HG02798 (cell line): ENCODE results near the gene FAM171A2.
"Not testable (repeated sequence)": the region's sequence is repeated elsewhere in the genome, so short reads cannot be mapped to it uniquely, and the experiment has no call there.

Experiments
- ATAC-seq: cut with Tn5 transposase; IDR thresholded peaks from one replicate; pipeline ENCODE4 v1.9.1; 2021; ENCODE audit warnings: mild to moderate bottlenecking; ENCODE audit not compliant: unreplicated experiment, poor library complexity

Gene FAM171A2

DNA sequence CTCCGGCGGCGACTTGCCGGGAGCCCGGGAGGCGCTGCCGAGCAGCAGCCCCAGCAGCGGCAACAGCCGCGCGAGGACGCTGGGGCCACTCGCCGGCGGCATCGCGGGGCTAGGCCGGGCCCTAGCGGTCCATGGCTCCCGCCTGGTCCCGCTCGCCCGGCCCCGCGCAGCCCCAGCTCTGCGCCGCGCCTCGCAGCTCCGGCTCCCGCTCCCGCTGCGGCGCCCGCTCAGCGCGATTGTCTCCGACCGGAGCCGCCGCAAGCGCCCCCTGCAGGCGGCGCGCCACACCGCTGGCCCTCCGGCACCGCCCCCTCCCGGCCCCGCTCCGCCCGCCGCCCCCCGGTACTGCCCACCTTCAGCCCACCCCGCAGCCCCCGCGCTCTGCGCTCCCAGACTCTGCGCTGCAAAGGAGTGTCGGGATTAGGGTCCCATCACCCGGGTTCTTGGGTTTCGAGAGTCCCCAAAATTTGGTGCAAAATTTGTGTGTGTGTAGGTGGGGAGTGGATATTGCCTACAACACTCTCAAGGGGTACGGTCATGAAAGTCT is at the start of gene FAM171A2:
Gene FAM171A2, minus strand, starts transcription at position 241 of the 547 bp plus-strand sequence. Its CDS starts 139 bp downstream, at position 102.
- peak; percentile 79 for ATAC-seq

DNA sequence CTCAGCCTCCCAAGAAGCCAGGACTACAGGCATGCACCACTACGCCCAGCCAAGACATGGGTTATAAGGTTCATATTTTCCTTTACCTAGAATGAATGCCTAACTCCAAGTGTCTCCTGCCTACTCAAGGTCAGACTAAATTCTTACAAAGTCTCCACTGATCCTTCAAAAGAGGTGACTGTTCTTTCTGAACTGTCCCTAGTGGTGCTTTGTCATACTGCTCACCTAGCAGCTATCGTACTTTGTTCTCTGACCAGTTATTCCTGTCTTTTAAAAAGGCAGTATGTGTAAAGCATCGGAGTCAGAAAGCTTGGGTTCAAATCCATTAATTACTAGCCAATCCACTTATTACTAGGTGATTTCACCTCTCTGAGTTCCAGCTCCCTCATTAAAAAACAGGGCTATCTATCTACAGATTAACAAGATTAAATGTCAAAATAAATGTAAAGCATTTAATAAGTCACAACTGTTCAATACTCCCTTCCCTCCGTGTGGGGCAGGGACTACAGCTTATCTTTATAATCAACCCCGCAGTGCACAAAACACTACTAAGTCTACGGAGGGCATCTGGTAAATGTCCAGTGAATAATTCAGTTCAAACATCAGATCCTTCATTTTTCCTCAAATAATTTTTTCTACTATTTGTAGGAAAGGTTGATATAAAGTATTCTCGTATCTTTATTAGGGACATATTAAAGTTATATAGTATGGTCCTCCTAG is 45.8 kb upstream of the FAM171A2 start:
- ATAC-seq, result no peak

- no peak for ATAC-seq
These were observed 45.1 kb upstream of the FAM171A2 start for GRCh38 chr17:44408786-44409185.

GRCh38 chr17:44402564-44403172 is 39.0 kb upstream of the FAM171A2 start:
- no peak for ATAC-seq

- ATAC-seq, result no peak
These were observed 36.7 kb upstream of the FAM171A2 start for GRCh38 chr17:44400226-44400847.

- no peak for ATAC-seq
These were observed 35.3 kb upstream of the FAM171A2 start for GRCh38 chr17:44398692-44399691.

- ATAC-seq, result no peak
These were observed 34.1 kb upstream of the FAM171A2 start for GRCh38 chr17:44397479-44398440.

DNA sequence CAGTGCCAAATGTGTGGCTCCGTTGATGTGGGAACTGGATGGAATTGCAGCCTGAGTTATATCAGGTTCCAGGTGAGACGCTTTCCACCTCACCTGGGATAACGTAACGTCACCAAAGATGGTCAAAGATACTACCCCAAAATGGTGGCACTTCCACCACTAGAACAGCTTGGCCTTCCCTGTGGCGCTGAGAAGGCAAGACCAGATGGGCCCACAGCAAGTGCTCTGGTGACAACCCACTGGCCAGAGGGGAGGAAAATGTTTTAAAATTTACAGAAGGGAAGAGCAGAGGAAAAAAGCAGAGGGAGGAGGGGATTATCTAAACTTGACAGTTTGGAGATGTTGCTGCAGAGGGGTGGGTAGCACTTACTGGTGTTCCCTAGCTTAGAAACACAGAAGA is 33.3 kb upstream of the FAM171A2 start:
- no peak for ATAC-seq

DNA sequence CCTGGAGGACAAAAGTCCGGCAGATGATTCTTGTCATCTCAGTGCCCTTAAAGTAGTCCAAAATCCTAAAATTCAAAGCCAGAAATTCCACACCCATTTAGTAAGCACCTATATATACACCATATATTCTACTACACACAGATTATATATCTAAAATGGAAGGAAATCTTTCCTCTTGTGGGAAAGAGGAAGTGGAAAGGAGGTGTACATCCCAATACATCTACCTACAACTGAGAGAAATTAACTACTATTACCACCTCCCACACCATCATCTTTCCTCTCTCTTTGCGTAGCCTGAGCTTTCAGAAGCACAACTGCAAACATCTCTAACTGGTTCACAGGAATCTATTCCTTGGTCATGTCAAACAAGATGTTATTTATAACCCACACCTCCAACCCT is 31.2 kb upstream of the FAM171A2 start:
- no peak for ATAC-seq

DNA sequence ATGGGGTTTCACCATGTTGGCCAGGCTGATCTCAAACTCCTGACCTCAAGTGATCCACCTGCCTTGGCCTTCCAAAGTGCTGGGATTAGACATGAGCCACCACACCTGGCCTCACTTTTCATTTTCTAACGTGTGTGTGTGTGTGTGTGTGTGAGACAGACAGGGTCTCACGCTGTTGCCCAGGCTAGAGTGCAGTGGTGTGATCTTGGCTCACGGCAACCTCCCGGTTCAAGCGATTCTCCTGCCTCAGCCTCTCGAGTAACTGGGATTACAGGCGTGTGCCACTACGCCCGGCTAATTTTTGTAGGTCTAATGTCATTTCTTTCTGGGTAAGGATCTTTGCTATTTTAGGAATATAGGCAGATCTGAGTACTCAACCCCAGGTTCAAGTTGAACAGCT is 30.5 kb upstream of the FAM171A2 start:
- not testable (repeated sequence) for ATAC-seq

DNA sequence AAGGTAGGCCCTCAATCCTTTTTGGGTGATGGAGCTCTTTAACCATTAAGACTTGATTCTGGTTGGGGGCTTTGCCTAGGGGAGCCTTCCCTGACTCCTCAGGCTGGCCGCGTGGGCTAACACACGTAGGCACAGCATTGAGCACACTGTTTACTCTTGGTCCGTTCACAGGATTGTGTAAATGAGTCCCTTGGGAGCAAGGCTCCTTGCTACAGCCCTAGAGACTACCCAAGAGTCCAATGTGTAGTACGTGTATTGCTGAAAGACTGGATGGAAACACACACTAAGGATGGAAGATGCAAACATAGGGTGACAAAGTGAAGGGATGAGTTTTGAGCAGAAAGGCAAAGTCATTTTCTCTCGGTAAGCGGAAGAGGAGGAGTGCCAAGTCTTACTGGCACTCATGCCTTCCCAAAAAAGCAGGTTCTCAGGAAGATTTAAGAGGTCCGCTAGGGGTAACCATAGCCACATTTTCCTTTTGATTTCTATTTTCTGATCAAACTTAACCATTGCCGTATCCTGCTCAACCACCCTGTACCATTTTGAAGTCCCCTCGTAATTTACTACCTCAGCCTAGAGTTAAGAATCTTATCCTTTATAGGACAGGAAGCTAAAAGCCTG is 26.7 kb upstream of the FAM171A2 start:
- no peak for ATAC-seq

- no peak for ATAC-seq
These were observed 26.1 kb upstream of the FAM171A2 start for GRCh38 chr17:44389723-44390202.

DNA sequence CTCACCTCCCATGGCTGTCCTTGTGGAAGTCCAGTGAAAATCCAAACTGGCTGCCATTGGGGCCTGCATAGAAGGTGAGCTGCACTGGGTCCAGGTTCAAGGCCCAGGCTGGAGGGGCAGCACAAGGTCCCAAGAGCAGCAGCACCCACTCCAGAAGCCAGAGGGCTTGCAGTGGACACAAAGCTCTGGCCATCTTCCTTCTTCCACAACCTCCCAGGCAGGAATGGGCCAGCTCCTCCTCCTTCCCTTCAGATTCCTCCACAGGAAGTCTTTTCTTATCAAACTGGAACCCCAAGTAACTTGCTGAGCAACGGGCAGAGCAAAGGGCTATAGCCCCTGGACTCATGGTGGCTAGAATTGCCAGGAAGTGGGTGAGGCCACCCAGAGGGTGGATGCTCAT is 25.6 kb upstream of the FAM171A2 start, which contains the start of gene ITGA2B:
Gene ITGA2B, minus strand, starts transcription at position 369 of the 400 bp plus-strand sequence. Its CDS starts 176 bp downstream, at position 193.
- ATAC-seq, result no peak

- no peak for ATAC-seq
These were observed 24.2 kb upstream of the FAM171A2 start for GRCh38 chr17:44387804-44388203.

DNA sequence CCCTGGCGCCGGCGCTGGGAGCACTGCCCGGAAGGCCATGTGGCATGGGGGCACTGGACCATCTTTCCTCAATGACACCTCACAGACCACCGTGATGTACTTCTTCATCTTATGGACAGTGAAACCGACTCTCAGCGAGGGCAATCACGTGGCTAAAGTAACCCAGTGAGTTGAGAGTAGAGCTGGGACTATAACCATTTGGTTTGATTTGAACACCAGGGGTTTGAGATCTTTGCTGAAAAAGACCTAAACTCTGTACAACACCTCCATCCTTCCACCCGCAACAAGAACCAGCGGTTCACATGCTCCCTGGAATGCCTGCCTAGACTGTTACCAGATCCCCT is 22.5 kb upstream of the FAM171A2 start:
- no peak for ATAC-seq

GRCh38 chr17:44385287-44386181 is 21.9 kb upstream of the FAM171A2 start:
- peak; percentile 55 for ATAC-seq

GRCh38 chr17:44384823-44385286 is 21.2 kb upstream of the FAM171A2 start:
- ATAC-seq, result no peak
